ENCODE data around the gene HLX. TPM values are rescaled to one million over a fixed set of nuclear protein-coding genes. Genes with fewer than 3 reads are reported as not detected.
A peak's percentile ranks its signal among the peaks of the same experiment; 100 is the strongest.

HLX gene
- polyA plus RNA-seq, 3 donors: 17.1 to 44.0 (median 17.6) TPM

DNA sequence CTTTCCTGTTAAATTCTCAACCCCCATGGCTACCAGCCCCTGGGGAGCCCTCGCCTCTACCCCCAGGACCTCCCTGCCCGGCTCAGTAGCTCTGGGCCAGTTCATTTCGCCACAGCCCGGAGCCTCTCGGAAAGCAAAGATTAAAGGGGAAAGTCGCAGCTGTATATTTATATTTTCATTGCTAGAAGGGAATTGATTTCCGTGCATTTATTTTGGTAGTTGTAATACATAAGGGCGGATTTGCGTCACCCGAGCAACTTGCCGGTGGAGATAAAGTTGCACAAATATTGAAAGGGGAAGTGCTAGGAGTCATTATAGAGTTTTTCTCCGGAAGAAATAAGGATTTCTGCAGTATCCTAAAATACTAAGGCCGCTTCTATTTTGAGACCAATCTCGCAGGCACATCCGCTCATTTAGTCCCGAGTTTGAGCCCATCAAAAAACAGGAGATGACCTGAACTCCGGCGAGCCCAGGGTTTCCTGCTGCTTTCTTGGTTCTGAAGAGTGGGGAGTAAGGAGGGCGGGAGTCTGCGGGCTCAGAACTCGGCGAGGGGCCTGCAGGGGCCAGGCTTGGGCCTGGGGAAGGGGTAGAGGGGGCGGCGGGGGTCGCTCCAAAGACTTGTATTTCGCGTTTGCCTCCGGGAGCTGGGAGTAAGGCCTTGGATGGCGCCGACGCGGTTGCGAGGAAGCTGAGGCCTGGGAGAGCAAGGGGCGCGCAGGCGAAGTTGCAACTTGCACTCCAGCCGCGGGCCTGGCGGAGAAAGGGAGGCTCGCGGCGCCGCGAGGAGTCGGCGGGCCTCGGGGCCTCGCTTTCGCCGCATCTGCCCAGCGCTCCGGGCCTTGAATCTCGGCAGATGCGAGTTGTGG, 2.5 kb upstream of the HLX start:
- peaks cover 4 to 21% of the 10 kb centered on the region in 2 donors for H3K36me3 Mint-ChIP-seq
- no peaks in the 10 kb centered on the region for H3K27me3 ChIP-seq (ENCODE audit: control insufficient read depth in 2 of 2, insufficient read depth in 2 of 2, low read length in 2 of 2)
- WGBS (ENCODE audit: insufficient coverage): 1% methylated on average over 47 of the region's 54 CpGs
- H3K9me3 Mint-ChIP-seq: peaks cover 0 to 4% (median 0%) of the 10 kb centered on the region in 7 donors
- peaks cover 0 to 9% (median 0%) of the 10 kb centered on the region in 3 donors for H3K27me3 Mint-ChIP-seq (ENCODE audit: low read depth in 3 of 3)
- peak overlapping the region; percentile 98 for H3K4me2 ChIP-seq (replicated peaks; ENCODE audit: extremely low read depth, low read length, poor library complexity, severe bottlenecking)
- intact Hi-C loops (cut with micrococcal nuclease): loop anchor here (5.0 to 10.0 kb wide), 2 partner anchors 291 to 558 kb away; no protein-coding TSS in a partner anchor
- H3K9ac ChIP-seq (ENCODE audit: insufficient read depth, low read length, poor library complexity, severe bottlenecking): peak overlapping the region; percentile 72
- peak overlapping the region; percentile 47 to 92 (median 81) for H3K4me3 ChIP-seq (replicated peaks in 1 of 3; ENCODE audit: low read depth in 2 of 3, low read length in 3 of 3)
- TF ChIP-seq, protein P1, sequence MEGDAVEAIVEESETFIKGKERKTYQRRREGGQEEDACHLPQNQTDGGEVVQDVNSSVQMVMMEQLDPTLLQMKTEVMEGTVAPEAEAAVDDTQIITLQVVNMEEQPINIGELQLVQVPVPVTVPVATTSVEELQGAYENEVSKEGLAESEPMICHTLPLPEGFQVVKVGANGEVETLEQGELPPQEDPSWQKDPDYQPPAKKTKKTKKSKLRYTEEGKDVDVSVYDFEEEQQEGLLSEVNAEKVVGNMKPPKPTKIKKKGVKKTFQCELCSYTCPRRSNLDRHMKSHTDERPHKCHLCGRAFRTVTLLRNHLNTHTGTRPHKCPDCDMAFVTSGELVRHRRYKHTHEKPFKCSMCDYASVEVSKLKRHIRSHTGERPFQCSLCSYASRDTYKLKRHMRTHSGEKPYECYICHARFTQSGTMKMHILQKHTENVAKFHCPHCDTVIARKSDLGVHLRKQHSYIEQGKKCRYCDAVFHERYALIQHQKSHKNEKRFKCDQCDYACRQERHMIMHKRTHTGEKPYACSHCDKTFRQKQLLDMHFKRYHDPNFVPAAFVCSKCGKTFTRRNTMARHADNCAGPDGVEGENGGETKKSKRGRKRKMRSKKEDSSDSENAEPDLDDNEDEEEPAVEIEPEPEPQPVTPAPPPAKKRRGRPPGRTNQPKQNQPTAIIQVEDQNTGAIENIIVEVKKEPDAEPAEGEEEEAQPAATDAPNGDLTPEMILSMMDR (IDR thresholded peaks at IDR 0.05): no peak
- H3K79me2 ChIP-seq (ENCODE audit: insufficient read depth, low read length): peaks cover 32% of the 10 kb centered on the region
- H3K9me3 ChIP-seq (replicated peaks in 1 of 2; ENCODE audit: control insufficient read depth in 1 of 2, insufficient read depth in 1 of 2, low read length in 2 of 2): no peaks in the 10 kb centered on the region
- H3K4me1 ChIP-seq (ENCODE audit: control insufficient read depth in 1 of 2, insufficient read depth in 2 of 2, low read length in 2 of 2): peaks cover 38 to 41% of the 10 kb centered on the region in 2 donors
- no peaks in the 10 kb centered on the region for H4K20me1 ChIP-seq (ENCODE audit: insufficient read depth, low read length)
- H3K36me3 ChIP-seq (replicated peaks in 1 of 2; ENCODE audit: control insufficient read depth in 1 of 2, insufficient read depth in 2 of 2, low read length in 2 of 2): no peaks in the 10 kb centered on the region
- peak; percentile 71 to 78 (median 76) for DNase-seq
- peak overlapping the region; percentile 77 to 91 for H3K27ac ChIP-seq (ENCODE audit: low read depth in 1 of 2, low read length in 2 of 2)
- peak overlapping the region; percentile 92 to 99 for H3K4me3 Mint-ChIP-seq
- peak overlapping the region; percentile 93 to 99 (median 96) for H3K27ac Mint-ChIP-seq
- H3K4me1 Mint-ChIP-seq: peaks cover 48% of the 10 kb centered on the region
- H2AFZ ChIP-seq (ENCODE audit: insufficient read depth, low read depth, low read length, poor library complexity, severe bottlenecking): peak overlapping the region; percentile 75

DNA sequence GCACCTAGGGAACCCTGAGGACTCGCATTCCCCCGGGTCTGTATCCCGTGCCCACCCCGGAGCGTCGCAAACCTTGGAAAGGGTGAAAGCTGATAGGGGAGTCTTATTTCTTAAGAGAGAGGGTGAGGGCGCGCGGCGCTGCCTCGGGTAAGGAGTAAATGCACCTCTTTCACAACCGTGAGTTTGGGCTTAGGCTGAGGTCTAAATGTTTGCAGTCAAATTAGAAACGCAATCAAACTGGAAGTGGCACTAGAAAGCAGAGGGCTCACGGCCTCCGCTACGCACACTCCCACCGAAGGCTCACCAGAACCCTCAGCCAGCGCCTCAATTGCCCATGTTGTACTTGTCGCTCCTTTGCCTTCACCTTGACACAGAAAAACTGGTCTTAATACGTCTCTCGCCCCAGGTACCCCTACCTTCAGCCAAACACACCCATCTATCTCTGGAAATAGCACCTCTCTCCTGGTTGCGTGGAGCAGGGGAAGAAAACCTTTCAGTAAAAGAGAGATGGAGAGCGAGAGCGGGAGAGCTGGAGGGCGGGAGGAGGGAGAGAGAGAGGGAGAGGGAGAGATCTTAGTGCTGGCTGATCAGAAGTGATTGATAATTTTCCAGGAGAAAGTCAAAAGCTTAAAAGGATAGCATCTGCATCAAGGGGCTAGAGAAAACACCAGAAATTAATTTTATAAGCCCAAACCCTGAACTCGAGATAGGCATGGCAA, 1.7 kb upstream of the HLX start:
- H3K79me2 ChIP-seq (ENCODE audit: insufficient read depth, low read length): peaks cover 37% of the 10 kb centered on the region
- H3K4me1 ChIP-seq (ENCODE audit: control insufficient read depth in 1 of 2, insufficient read depth in 2 of 2, low read length in 2 of 2): peaks cover 46 to 49% of the 10 kb centered on the region in 2 donors
- H3K9ac ChIP-seq (ENCODE audit: insufficient read depth, low read length, poor library complexity, severe bottlenecking): peak overlapping the region; percentile 72
- TF ChIP-seq, protein P1 (IDR thresholded peaks at IDR 0.05): no peak
- 17% methylated on average over 13 of the region's 26 CpGs for WGBS (ENCODE audit: insufficient coverage)
- peak overlapping the region; percentile 75 for H2AFZ ChIP-seq (ENCODE audit: insufficient read depth, low read depth, low read length, poor library complexity, severe bottlenecking)
- peak overlapping the region; percentile 98 for H3K4me2 ChIP-seq (replicated peaks; ENCODE audit: extremely low read depth, low read length, poor library complexity, severe bottlenecking)
- H3K4me3 ChIP-seq (replicated peaks in 1 of 3; ENCODE audit: low read depth in 2 of 3, low read length in 3 of 3): peak overlapping the region; percentile 47 to 92 (median 81)
- no peaks in the 10 kb centered on the region for H3K27me3 ChIP-seq (ENCODE audit: control insufficient read depth in 2 of 2, insufficient read depth in 2 of 2, low read length in 2 of 2)
- peak in 1 of 3 donors; percentile 27 for DNase-seq
- no peaks in the 10 kb centered on the region for H3K9me3 ChIP-seq (replicated peaks in 1 of 2; ENCODE audit: control insufficient read depth in 1 of 2, insufficient read depth in 1 of 2, low read length in 2 of 2)
- no peaks in the 10 kb centered on the region for H4K20me1 ChIP-seq (ENCODE audit: insufficient read depth, low read length)
- no peaks in the 10 kb centered on the region for H3K36me3 ChIP-seq (replicated peaks in 1 of 2; ENCODE audit: control insufficient read depth in 1 of 2, insufficient read depth in 2 of 2, low read length in 2 of 2)
- peaks cover 0 to 6% (median 0%) of the 10 kb centered on the region in 7 donors for H3K9me3 Mint-ChIP-seq
- peak overlapping the region; percentile 93 to 99 (median 96) for H3K27ac Mint-ChIP-seq
- H3K27me3 Mint-ChIP-seq (ENCODE audit: low read depth in 3 of 3): peaks cover 0 to 9% (median 0%) of the 10 kb centered on the region in 3 donors
- H3K4me3 Mint-ChIP-seq: peak overlapping the region; percentile 92 to 99
- H3K27ac ChIP-seq (ENCODE audit: low read depth in 1 of 2, low read length in 2 of 2): peak overlapping the region; percentile 77 to 91
- peaks cover 6 to 24% of the 10 kb centered on the region in 2 donors for H3K36me3 Mint-ChIP-seq
- H3K4me1 Mint-ChIP-seq: peaks cover 56% of the 10 kb centered on the region
- intact Hi-C loops (cut with micrococcal nuclease): loop anchor here (2.0 to 10.0 kb wide), 3 partner anchors 221 to 557 kb away; no protein-coding TSS in a partner anchor

Data from CD14-positive monocyte (primary cell).